Measurements from ENCODE around the gene ZNF541. TPM values are rescaled to one million over a fixed set of nuclear protein-coding genes. Genes with fewer than 3 reads are reported as not detected.
A peak's percentile ranks its signal among the peaks of the same experiment; 100 is the strongest.

ZNF541 gene, protein sequence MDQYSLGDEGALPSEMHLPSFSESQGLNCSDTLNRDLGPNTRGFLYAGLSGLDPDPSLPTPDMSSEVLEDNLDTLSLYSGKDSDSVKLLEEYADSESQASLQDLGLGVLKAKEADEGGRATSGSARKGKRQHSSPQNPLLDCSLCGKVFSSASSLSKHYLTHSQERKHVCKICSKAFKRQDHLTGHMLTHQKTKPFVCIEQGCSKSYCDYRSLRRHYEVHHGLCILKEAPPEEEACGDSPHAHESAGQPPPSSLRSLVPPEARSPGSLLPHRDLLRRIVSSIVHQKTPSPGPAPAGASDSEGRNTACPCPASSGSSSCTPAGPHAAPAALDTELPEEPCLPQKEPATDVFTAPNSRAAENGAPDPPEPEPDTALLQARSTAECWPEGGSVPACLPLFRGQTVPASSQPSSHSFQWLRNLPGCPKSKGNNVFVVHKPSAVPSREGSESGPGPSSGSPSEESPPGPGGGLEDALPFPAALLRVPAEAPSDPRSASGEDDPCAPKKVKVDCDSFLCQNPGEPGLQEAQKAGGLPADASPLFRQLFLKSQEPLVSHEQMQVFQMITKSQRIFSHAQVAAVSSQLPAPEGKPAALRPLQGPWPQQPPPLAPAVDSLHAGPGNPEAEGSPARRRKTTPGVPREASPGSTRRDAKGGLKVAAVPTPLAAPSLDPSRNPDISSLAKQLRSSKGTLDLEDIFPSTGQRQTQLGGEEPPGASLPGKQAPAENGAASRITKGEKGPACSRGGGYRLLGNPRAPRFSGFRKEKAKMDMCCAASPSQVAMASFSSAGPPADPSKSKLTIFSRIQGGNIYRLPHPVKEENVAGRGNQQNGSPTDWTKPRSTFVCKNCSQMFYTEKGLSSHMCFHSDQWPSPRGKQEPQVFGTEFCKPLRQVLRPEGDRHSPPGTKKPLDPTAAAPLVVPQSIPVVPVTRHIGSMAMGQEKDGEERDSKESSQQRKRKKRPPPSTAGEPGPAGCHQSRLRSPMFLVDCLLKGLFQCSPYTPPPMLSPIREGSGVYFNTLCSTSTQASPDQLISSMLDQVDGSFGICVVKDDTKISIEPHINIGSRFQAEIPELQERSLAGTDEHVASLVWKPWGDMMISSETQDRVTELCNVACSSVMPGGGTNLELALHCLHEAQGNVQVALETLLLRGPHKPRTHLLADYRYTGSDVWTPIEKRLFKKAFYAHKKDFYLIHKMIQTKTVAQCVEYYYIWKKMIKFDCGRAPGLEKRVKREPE (N-terminal part only)
- total RNA-seq (under 1 TPM in 1 of 2 donors, not detected in 1; 0.52 TPM), polyA plus RNA-seq (under 1 TPM; 0.12 to 0.24 TPM)
- long read RNA-seq, donor 1, result 0 reads
- long read RNA-seq, donor 2, result 0 reads
- long read RNA-seq, donor 3, result 0 reads
- long read RNA-seq, donor 4, result 0 reads
- long read RNA-seq, donor 5, result 0 reads

DNA sequence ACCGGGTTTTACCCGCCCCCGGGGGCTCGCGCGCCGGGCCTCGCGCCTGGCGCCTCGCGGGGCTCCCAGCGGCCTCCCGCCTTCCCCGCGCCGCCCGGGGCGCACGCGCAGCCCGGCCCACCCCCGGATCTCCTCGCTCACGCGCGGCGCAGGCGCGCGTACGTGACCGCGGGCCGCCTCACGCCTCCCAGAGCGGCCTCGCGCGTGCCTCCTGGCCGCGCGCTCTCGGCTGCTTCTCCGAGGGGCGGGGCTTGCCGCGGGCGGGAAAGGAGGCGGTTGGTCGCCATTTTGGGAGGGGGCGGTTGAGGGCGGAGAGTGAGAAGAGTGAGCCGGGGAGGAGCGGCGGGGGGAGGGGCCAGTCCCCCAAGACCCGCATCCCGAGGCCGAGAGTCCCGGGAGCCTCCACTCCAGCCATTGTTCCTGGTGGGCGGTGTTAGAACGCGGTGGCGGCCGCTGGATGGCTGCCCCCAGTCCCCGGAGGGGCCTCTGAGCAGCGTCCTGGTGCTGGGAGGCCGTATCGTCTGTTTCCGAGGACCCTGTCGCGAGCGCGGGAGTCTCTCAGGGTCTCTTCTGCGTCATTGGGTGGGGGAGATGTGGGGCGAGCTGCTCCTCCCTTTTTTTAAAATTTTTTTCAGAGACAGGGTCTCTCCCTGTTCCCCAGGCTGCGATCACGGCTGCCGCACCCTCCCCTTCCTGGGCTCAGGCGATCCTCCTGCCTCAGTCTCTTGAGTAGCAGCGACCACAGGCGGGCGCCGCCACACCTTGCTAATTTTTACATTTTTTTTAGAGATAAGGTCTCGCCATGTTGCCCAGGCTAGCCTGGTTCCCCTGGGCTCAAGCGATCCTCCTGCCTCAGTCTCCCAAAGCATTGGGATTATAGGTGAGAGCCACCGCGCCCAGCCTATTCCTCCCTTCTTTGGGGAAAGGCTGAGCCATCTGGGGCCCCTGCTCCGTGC, at the start of gene ZNF541:
Gene ZNF541 (minus strand): TSS at position 78 of the 956 bp plus-strand sequence. CDS start 17,292 bp downstream, outside the sequence.
- TF ChIP-seq, protein P1, sequence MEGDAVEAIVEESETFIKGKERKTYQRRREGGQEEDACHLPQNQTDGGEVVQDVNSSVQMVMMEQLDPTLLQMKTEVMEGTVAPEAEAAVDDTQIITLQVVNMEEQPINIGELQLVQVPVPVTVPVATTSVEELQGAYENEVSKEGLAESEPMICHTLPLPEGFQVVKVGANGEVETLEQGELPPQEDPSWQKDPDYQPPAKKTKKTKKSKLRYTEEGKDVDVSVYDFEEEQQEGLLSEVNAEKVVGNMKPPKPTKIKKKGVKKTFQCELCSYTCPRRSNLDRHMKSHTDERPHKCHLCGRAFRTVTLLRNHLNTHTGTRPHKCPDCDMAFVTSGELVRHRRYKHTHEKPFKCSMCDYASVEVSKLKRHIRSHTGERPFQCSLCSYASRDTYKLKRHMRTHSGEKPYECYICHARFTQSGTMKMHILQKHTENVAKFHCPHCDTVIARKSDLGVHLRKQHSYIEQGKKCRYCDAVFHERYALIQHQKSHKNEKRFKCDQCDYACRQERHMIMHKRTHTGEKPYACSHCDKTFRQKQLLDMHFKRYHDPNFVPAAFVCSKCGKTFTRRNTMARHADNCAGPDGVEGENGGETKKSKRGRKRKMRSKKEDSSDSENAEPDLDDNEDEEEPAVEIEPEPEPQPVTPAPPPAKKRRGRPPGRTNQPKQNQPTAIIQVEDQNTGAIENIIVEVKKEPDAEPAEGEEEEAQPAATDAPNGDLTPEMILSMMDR (IDR thresholded peaks at IDR 0.05; ENCODE audit: control extremely low read depth, extremely low read depth), result no peak
- Histone ChIP-seq H3K9ac (ENCODE audit: insufficient read depth in 1 of 2, low read length in 2 of 2) (no peak within 1 kb of the TSS), H3K4me3 (peak within 1 kb of the TSS; percentile 15), H3K27ac (ENCODE audit: low read depth in 1 of 2, low read length in 1 of 2) (no peak within 1 kb of the TSS), H3K27me3 (ENCODE audit: control insufficient read depth in 3 of 3, insufficient read depth in 3 of 3, low read length in 2 of 3) (no peaks in the 10 kb centered on the region), H3K9me3 (ENCODE audit: control insufficient read depth in 4 of 4, insufficient read depth in 3 of 4, low read length in 3 of 4) (no peaks in the 10 kb centered on the region), H3K4me1 (ENCODE audit: control insufficient read depth in 5 of 5, insufficient read depth in 5 of 5, low read length in 5 of 5) (no peaks in the 10 kb centered on the region), H3K36me3 (ENCODE audit: control insufficient read depth in 4 of 4, insufficient read depth in 4 of 4, low read length in 4 of 4) (no peaks in the 10 kb centered on the region)
- ATAC-seq (ENCODE audit: insufficient read depth, low FRiP score) (no peak), DNase-seq (peak; percentile 40 to 61 (median 61))
- WGBS, 2 donors, result 15 to 18% methylated on average over 81 to 89 of the region's 89 CpGs

DNA sequence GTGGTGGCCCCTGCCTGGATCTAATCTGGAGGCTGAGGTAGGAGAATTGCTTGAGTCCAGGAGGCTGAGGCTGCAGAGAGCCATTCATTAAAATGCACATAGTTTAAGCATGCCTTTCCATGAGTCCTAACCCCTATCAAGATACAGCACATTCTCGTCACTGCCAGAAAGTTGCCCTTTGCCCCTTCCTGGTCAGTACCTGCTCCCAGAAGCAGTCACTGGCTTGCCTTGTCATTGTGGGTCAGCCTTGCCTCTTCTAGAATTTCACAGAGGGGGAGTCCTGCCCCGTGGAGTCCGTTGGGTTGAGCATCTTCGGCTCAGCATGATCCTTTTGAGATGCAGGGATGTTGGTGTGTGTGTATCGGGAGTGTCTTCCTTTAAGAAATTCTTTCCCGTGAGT, 46.8 kb upstream of the ZNF541 start:
- ATAC-seq (ENCODE audit: insufficient read depth, low FRiP score) (no peak), DNase-seq (no peak)
- 79 to 87% methylated on average over 6 of the region's 6 CpGs for WGBS, 2 donors
- TF ChIP-seq, protein P1 (IDR thresholded peaks at IDR 0.05; ENCODE audit: control extremely low read depth, extremely low read depth), result no peak
- Histone ChIP-seq H3K9ac (ENCODE audit: insufficient read depth in 1 of 2, low read length in 2 of 2) (no peak overlapping the region), H3K36me3 (ENCODE audit: control insufficient read depth in 4 of 4, insufficient read depth in 4 of 4, low read length in 4 of 4) (peaks cover 0 to 6% (median 4%) of the 10 kb centered on the region in 4 donors), H3K4me3 (no peak overlapping the region), H3K27ac (ENCODE audit: low read depth in 1 of 2, low read length in 1 of 2) (no peak overlapping the region), H3K9me3 (ENCODE audit: control insufficient read depth in 4 of 4, insufficient read depth in 3 of 4, low read length in 3 of 4) (no peaks in the 10 kb centered on the region), H3K27me3 (ENCODE audit: control insufficient read depth in 3 of 3, insufficient read depth in 3 of 3, low read length in 2 of 3) (no peaks in the 10 kb centered on the region), H3K4me1 (ENCODE audit: control insufficient read depth in 5 of 5, insufficient read depth in 5 of 5, low read length in 5 of 5) (peaks cover 0 to 18% (median 0%) of the 10 kb centered on the region in 5 donors)

DNA sequence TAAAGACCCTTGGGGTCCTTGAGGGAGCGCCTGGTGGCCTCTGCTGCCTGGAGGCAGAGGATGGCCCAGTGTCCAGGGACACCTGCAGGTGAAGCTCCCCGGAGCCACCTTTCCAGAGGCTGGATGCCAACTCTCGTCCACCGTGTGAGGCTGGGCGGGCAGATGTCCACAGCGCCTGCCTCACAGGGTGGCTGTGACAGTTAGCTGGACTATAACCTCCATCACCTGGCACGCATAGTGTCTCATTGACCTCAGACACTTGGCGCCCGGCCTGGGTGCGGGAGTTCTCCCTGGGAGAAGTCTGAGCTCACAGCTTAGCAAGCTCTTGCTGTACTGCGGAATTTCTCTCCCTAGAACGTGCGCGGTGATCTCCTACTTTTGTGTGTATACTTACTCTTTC, 45.8 kb upstream of the ZNF541 start:
- Histone ChIP-seq H3K4me1 (ENCODE audit: control insufficient read depth in 5 of 5, insufficient read depth in 5 of 5, low read length in 5 of 5) (peaks cover 0 to 18% (median under 1%) of the 10 kb centered on the region in 5 donors), H3K4me3 (no peak overlapping the region), H3K27ac (ENCODE audit: low read depth in 1 of 2, low read length in 1 of 2) (no peak overlapping the region), H3K36me3 (ENCODE audit: control insufficient read depth in 4 of 4, insufficient read depth in 4 of 4, low read length in 4 of 4) (peaks cover 0 to 6% (median 4%) of the 10 kb centered on the region in 4 donors), H3K9ac (ENCODE audit: insufficient read depth in 1 of 2, low read length in 2 of 2) (peak overlapping the region in 1 of 2 donors; percentile 25), H3K27me3 (ENCODE audit: control insufficient read depth in 3 of 3, insufficient read depth in 3 of 3, low read length in 2 of 3) (no peaks in the 10 kb centered on the region), H3K9me3 (ENCODE audit: control insufficient read depth in 4 of 4, insufficient read depth in 3 of 4, low read length in 3 of 4) (no peaks in the 10 kb centered on the region)
- TF ChIP-seq, protein P1 (IDR thresholded peaks at IDR 0.05; ENCODE audit: control extremely low read depth, extremely low read depth), result no peak
- DNase-seq (no peak), ATAC-seq (ENCODE audit: insufficient read depth, low FRiP score) (no peak)
- 77 to 88% methylated on average over 14 of the region's 14 CpGs for WGBS, 2 donors
